PC-9 (cell line): Measurements from ENCODE around the gene PLAGL2.

Experiments used
- EZH2 ChIP-seq: fragments of 200-600 bp; sonication (generic); IDR thresholded peaks from 2 replicates; pipeline ENCODE4 v1.8.0; 2017; ENCODE audit warnings: antibody characterized with exemption, low read depth
- TF ChIP-seq, protein P1 (sequence below): fragments of 200-600 bp; sonication (generic); conservative IDR thresholded peaks from 2 replicates; pipeline ENCODE4 v1.6.1; 2017; ENCODE audit warnings: mixed run types, antibody characterized with exemption, mild to moderate bottlenecking, moderate library complexity

- TF ChIP-seq, protein P1, sequence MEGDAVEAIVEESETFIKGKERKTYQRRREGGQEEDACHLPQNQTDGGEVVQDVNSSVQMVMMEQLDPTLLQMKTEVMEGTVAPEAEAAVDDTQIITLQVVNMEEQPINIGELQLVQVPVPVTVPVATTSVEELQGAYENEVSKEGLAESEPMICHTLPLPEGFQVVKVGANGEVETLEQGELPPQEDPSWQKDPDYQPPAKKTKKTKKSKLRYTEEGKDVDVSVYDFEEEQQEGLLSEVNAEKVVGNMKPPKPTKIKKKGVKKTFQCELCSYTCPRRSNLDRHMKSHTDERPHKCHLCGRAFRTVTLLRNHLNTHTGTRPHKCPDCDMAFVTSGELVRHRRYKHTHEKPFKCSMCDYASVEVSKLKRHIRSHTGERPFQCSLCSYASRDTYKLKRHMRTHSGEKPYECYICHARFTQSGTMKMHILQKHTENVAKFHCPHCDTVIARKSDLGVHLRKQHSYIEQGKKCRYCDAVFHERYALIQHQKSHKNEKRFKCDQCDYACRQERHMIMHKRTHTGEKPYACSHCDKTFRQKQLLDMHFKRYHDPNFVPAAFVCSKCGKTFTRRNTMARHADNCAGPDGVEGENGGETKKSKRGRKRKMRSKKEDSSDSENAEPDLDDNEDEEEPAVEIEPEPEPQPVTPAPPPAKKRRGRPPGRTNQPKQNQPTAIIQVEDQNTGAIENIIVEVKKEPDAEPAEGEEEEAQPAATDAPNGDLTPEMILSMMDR, result no peak
- no peak for TF ChIP-seq EZH2
Measured at GRCh38 chr20:32201977-32202363, 5.6 kb downstream of the PLAGL2 start.
